GM12874 (cell line): Measurements from ENCODE around the gene ARID3B.
A peak's percentile ranks its signal among the peaks of the same experiment; 100 is the strongest.

ENCODE experiments used
- TF ChIP-seq, protein P1 (sequence below): IDR thresholded peaks from 2 replicates; pipeline ENCODE4 v1.5.1; 2011; ENCODE audit warnings: low read depth, mild to moderate bottlenecking, control low read depth, low read length, moderate library complexity; ENCODE audit not compliant: insufficient read depth

The ARID3B gene

GRCh38 chr15:74535388-74536084 is 5.5 kb upstream of the ARID3B start:
- TF ChIP-seq, protein P1, sequence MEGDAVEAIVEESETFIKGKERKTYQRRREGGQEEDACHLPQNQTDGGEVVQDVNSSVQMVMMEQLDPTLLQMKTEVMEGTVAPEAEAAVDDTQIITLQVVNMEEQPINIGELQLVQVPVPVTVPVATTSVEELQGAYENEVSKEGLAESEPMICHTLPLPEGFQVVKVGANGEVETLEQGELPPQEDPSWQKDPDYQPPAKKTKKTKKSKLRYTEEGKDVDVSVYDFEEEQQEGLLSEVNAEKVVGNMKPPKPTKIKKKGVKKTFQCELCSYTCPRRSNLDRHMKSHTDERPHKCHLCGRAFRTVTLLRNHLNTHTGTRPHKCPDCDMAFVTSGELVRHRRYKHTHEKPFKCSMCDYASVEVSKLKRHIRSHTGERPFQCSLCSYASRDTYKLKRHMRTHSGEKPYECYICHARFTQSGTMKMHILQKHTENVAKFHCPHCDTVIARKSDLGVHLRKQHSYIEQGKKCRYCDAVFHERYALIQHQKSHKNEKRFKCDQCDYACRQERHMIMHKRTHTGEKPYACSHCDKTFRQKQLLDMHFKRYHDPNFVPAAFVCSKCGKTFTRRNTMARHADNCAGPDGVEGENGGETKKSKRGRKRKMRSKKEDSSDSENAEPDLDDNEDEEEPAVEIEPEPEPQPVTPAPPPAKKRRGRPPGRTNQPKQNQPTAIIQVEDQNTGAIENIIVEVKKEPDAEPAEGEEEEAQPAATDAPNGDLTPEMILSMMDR, result no peak

- TF ChIP-seq, protein P1, result no peak
These were observed 3.3 kb upstream of the ARID3B start for GRCh38 chr15:74537736-74538135.

DNA sequence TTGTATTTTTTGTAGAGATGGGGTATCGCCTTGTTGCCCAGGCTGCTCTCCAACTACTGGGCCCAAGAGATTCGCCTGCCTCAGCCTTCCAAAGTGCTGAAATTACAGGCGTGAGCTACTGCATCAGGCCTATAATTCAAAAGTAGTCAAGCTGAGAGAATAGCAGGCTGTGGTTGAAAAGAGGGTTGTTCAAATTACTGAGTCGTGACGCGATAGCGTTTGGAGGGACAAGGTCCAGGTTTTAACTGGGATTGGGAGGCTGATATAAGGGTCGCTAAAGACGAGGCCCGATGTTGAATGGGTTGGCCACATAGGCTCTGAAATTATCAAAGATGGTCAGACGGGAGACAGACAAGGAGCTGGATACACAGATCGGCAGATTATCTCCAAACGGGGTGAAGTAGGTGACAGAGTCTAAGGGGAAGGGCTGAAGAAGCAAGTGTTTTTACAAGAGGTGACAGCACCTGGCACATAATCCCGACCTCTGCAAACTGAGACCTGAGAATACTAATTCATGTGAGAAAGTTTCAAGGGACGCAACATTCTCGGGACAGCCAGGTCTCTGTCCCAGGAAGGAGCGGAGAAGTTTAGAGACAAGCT is 759 bp upstream of the ARID3B start:
- TF ChIP-seq, protein P1, result no peak

DNA sequence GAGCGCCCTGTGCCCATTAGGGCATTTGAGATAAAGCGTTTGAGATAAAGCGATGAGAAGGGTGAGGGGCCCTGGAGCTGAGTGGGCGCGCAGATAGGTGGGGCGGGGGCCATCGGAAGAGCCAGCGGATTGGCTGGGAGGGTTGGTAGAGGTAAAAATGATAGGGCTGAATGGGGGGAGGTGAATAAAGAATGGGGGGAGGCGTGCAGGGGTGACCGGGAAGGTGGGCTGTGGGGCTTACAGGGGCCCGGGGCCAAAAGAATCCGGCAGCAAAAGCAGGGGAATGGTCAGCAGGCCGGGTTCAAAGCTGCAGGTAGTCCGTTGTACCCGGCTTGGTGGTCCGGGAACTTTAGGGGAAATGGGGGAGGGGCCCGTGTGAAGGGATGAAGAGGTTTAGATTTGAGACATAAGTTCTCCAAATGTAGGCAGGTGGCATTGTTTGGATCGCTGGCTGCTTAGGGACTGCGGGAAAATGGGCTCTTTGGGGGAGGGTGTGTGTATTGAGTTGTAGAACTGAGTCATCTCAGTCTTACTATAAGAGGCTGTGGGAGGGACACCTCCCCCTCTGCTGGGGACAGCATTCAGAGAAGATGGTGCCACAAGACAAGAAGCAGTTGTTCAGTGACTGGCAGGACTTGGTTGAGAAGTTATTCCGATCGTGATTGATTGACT is 610 bp downstream of the ARID3B start:
- TF ChIP-seq, protein P1, result no peak

- TF ChIP-seq, protein P1, result no peak
These were observed 1.4 kb downstream of the ARID3B start for GRCh38 chr15:74542166-74543042.

- TF ChIP-seq, protein P1, result no peak
These were observed 2.0 kb downstream of the ARID3B start for GRCh38 chr15:74543043-74543422.

GRCh38 chr15:74543583-74543982 is 2.6 kb downstream of the ARID3B start:
- TF ChIP-seq, protein P1, result peak; percentile 54
